Glomerular visceral epithelial cell (primary cell): Measurements from ENCODE around the gene PKMYT1.

Source experiments
- DNase-seq: peaks from one replicate; pipeline ENCODE4 v3.0.0-alpha.2; 2016; ENCODE audit errors: extremely low spot score

The PKMYT1 gene

GRCh38 chr16:2973605-2974318 is 6.5 kb downstream of the PKMYT1 start:
- no peak for DNase-seq

GRCh38 chr16:2973093-2973492 is 7.2 kb downstream of the PKMYT1 start:
- no peak for DNase-seq

DNA sequence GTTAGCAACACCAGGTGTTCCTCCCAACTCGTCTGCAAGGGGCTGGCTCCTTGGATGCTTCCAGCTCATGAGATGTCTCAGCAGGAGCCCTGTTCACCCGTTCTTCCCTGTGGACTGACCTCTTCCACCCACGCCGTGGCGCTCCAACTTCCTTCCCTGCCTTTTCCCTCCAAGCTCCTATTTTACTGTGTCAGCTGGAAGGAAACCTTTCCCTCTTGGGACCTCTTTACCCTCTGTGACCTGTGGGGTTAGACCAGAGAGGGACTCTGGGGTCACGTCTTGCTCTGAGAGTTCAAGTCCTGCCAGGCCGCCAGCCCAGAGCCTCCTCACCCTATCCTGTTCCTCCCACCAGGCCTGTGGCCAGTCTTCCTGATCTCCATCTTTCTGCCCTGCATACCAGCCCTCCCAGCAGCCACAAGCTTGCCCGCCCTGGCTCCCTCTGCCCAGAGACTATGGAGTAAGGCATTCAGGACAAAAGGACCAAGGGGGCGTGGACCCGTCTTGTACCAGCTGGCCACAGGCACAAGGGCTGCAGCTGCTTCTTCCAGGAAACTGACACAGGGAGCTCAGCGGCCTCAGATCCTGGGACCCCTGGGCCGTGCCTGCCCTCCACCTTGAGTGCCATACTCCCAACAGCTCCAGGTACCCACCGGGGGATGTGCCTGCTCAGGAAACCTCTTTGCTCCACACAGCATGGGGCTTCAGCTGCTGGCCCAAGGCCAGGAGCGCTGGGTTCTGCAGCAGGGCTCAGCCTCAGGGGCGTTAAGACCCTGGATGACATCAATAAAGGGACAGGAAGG is 8.1 kb downstream of the PKMYT1 start:
- DNase-seq, result no peak

DNA sequence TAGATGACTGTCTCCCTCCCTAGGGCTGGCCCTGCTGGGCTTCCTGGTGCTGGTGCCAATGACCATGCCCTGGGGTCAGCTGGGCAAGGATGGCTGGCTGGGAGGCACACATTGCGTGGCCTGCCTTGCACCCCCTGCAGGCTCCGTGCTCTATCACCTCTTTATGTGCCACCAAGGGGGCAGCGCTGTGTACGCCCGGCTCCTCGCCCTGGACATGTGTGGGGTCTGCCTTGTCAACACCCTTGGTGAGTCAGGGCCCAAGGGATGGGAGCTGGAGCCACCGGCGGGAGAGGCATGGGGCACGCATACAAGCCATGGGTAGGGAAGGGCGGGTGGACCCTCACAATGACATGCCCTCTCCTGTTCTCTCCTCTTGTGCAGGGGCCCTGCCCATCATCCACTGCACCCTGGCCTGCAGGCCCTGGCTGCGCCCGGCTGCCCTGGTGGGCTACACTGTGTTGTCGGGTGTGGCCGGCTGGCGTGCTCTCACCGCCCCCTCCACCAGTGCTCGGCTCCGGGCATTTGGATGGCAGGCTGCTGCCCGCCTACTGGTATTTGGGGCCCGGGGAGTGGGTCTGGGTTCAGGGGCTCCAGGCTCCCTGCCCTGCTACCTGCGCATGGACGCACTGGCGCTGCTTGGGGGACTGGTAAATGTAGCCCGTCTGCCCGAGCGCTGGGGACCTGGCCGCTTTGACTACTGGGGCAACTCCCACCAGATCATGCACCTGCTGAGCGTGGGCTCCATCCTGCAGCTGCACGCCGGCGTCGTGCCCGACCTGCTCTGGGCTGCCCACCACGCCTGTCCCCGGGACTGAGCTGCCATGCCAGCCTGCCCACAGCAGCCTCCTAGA is 8.9 kb downstream of the PKMYT1 start:
- DNase-seq, result no peak

DNA sequence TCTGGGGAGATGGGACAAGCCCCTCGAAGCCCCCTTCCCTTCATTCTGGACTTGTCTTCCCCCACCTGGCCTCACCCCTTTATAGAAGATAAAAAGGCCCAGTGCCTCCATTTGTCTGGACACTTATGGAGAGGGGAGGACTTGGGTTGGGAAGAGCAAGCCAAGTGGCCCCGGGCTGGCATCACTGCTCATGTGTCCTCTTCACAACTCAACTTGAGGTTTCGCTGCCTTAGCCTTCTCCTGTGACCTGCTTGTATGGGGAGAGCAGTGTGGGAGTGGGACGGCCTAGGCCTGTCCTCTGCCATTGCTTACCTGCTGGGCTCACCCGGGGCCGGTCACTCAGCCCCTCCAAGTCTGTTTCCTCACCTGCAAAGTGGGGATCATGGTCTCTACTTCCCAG is 9.7 kb downstream of the PKMYT1 start:
- DNase-seq, result no peak

DNA sequence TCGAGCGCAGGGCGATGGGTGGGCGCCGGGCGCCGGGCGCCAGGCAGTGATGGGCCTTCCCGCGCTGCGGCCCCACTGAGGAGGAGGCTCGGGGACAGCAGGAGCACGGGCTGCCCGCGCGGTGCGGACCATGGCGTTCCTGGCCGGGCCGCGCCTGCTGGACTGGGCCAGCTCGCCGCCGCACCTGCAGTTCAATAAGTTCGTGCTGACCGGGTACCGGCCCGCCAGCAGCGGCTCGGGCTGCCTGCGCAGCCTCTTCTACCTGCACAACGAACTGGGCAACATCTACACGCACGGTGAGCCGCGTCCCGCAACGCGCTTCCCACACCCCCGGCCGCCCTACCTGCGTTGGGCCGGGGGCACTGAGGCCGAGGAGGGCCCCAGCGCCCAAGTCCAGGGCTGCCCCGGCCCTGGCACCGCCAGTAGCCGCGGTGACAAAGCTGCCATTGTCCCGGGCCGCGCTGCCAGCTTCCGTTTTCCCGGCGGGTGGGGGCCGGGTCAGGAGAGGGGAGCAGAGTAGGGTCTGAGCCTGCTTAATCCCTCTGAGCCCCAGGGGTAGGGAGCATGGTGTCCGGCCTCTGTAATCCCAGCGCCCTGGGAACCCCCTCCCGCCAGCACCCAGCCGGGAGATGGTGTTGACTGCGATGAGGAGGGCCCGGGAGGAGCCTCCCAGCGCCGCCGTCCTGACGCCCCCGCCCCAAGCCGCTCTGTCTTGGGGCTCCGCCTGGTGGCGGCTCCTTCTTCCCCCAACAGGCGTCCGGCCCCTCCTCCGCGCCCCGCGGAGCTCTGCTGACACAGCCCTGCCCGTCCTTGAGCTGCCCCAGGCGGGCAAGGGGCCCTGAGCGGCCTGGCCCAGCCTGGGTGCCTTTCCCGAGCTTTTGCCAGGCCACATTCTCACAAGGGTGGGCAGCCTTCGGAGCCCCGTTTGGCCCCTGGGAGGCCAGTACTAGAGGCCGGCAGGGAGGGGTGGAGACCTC is 10.4 kb downstream of the PKMYT1 start:
- DNase-seq, result peak; percentile 75

GRCh38 chr16:2968738-2969544 is 11.3 kb downstream of the PKMYT1 start, which contains the start of gene PAQR4:
Gene PAQR4, plus strand, starts transcription at chr16:2969348. Its CDS starts 327 bp downstream, at chr16:2969675.
- peak; percentile 92 for DNase-seq

DNA sequence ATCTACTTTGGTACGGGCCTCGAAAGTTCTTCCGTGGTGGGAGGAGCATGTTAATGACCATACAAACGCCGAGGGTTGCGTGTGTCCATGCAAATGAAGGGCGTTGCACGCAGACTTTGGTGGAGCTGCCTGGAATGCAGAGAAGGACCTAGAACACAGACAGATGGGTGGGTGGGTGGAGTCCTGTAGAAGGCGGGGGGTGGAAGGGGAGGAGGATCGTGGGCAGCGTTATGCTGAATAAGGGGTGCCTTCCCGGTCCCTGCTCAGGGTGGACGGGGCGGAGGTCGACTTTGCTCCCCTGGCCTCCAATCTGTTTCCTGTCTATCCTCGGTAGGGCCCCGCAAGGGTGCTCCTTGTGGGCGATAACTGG is 11.9 kb downstream of the PKMYT1 start:
- no peak for DNase-seq

GRCh38 chr16:2967721-2968161 is 12.5 kb downstream of the PKMYT1 start:
- no peak for DNase-seq

DNA sequence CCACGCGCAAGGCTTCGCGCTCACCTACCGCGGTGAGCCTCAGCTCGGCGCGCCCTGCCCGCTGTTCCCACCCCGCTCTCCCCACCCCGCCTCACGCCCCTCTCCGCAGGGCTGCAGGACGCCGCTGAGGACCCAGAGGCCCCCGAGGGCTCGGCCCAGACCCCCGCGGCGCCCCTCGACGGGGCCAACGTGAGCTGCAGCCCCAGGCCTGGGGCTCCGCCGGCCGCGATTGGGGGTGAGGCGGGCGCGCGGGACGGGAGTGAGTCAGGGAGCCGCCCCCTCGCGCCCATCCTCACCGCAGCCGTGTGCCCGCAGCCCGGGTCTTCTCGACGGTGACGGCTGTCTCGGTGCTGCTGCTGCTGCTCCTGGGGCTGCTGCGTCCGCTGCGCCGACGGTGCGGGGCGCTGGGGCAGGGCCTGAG is 13.0 kb downstream of the PKMYT1 start:
- DNase-seq, result no peak

DNA sequence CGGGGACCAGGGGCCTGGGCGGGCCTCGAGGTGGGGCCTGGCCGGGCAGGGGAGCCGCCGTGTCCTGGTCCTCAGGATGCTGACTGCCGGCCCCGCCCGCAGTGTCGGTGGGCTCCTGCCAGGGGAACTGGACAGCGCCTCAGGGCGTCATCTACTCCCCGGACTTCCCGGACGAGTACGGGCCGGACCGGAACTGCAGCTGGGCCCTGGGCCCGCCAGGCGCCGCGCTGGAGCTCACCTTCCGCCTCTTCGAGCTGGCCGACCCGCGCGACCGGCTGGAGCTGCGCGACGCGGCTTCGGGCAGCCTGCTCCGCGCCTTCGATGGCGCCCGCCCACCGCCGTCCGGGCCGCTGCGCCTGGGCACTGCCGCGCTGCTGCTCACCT is 13.4 kb downstream of the PKMYT1 start:
- no peak for DNase-seq

- no peak for DNase-seq
Measured at GRCh38 chr16:2966043-2966807, 14.0 kb downstream of the PKMYT1 start.

DNA sequence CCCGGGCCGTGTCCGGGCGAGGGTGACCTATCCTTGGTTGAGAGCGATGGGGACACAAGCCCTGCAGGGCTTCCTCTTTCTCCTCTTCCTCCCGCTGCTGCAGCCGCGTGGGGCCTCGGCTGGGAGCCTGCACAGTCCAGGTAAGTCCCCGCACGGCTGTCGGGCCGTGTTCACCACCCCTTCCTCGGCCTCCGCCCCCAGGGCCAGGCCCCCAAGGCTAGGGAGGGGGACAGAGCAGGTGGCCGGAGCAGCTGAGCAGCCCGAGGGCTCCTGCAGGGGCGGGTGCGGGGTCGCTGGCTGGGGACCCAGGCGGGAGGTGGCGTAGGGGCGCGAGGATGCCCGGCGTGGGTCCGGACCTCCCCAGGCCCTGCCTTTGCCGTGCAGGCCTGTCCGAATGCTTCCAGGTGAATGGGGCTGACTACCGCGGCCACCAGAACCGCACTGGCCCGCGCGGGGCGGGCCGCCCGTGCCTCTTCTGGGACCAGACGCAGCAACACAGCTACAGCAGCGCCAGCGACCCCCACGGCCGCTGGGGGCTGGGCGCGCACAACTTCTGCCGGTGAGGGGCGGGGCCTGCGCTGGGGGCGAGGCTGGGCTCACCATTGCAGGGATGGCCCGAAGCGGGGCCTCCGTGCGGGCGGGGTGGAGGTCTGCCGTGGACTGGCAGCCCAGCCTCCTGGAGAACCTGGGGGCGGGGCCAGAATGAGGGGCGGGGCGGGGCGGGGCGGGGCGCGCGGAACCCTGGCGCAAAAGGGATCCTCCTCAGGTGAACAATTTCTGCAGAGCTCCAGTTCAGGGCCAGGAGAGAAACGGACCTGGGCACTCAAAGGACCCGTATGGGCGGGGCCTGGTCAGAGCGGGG is 15.5 kb downstream of the PKMYT1 start:
- DNase-seq, result peak; percentile 70

GRCh38 chr16:2963723-2964474 is 16.3 kb downstream of the PKMYT1 start, which contains the start of gene KREMEN2:
Gene KREMEN2, plus strand, starts transcription at chr16:2964275. Its CDS starts 246 bp downstream, at chr16:2964521.
- peak; percentile 65 for DNase-seq

DNA sequence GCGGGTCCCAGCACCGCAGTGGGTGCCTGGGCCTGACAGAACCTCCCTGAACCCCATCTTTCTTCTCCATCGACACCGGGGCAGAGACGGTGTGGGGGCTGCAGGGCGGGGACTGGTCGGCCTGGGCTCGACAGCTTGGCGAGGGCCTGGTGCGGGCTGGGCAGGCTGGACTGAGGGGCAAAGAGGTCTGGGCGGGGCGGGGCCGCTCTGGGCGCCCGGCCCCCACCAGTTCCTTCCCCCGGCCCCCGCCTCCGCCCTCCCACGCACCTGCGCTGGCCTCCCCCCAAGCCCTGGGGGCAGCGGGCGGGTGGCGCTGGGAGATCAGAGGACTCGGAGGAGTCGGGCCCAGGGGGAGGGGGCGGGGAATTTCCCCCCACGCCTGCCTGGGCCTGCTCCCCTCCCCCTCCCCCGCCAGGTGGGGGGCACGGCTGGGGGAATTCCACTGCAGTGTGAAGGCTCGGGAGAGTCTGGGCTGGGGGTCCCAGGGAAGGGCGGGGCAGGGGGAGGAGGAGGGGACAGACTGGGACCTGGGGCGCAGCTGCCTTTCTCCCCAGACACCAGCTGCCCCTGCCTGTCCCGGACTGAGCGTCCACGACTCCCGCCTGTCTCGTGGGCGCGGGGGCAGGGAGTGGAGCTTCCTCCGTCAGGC is 17.0 kb downstream of the PKMYT1 start:
- DNase-seq, result no peak

GRCh38 chr16:2962334-2963073 is 17.7 kb downstream of the PKMYT1 start:
- DNase-seq, result no peak
